HEK293 (cell line): Measurements from ENCODE around the gene MLX.

ENCODE experiments used
- HIC1 ChIP-seq: fragments of 450-650 bp; formaldehyde crosslinking; IDR thresholded peaks from 2 replicates; pipeline ENCODE4 v1.5.1; 2016; ENCODE audit warnings: missing biosample characterization, missing genetic modification characterization
- HOXC10 ChIP-seq: sonication (generic); formaldehyde crosslinking; IDR thresholded peaks from 2 replicates; pipeline ENCODE4 v1.8.1; 2023; ENCODE audit warnings: mild to moderate bottlenecking, missing genetic modification reagents
- KLF10 ChIP-seq: fragments of 450-650 bp; IDR thresholded peaks from 2 replicates; pipeline ENCODE4 v1.5.1; 2018; ENCODE audit warnings: missing biosample characterization, mild to moderate bottlenecking, missing genetic modification characterization
- KLF16 ChIP-seq: fragments of 450-650 bp; formaldehyde crosslinking; IDR thresholded peaks from 2 replicates; pipeline ENCODE4 v1.5.1; 2017; ENCODE audit warnings: missing biosample characterization, missing genetic modification characterization
- KLF8 ChIP-seq: fragments of 450-650 bp; formaldehyde crosslinking; IDR thresholded peaks from 2 replicates; pipeline ENCODE4 v1.5.1; 2016; ENCODE audit warnings: missing biosample characterization, missing genetic modification characterization
- KLF9 ChIP-seq: fragments of 450-650 bp; formaldehyde crosslinking; IDR thresholded peaks from 2 replicates; pipeline ENCODE4 v1.5.1; 2016; ENCODE audit warnings: missing biosample characterization, missing genetic modification characterization, low read depth
- SP2 ChIP-seq: fragments of 450-650 bp; formaldehyde crosslinking; IDR thresholded peaks from 2 replicates; pipeline ENCODE4 v1.5.1; 2016; ENCODE audit warnings: missing biosample characterization, missing genetic modification characterization
- TRIM28 ChIP-seq: IDR thresholded peaks from 2 replicates; pipeline ENCODE4 v1.6.1; 2011; ENCODE audit warnings: low read length, control low read depth, borderline replicate concordance
- ZBTB26 ChIP-seq: fragments of 450-650 bp; formaldehyde crosslinking; optimal IDR thresholded peaks from 2 replicates; pipeline ENCODE3; 2016; ENCODE audit warnings: missing biosample characterization, mild to moderate bottlenecking, missing genetic modification characterization
- ZFHX2 ChIP-seq: fragments of 450-650 bp; formaldehyde crosslinking; conservative IDR thresholded peaks from 2 replicates; pipeline ENCODE4 v1.5.1; 2016; ENCODE audit warnings: missing biosample characterization, missing genetic modification characterization
- ZIC2 ChIP-seq: fragments of 450-650 bp; formaldehyde crosslinking; IDR thresholded peaks from 2 replicates; pipeline ENCODE4 v1.5.1; 2016; ENCODE audit warnings: missing biosample characterization, missing genetic modification characterization
- ZNF112 ChIP-seq: fragments of 450-650 bp; formaldehyde crosslinking; IDR thresholded peaks from 2 replicates; pipeline ENCODE4 v1.5.0; 2017; ENCODE audit warnings: missing biosample characterization, missing genetic modification characterization
- ZNF155 ChIP-seq: fragments of 450-650 bp; formaldehyde crosslinking; IDR thresholded peaks from 2 replicates; pipeline ENCODE4 v1.5.1; 2016; ENCODE audit warnings: missing biosample characterization, missing genetic modification characterization
- ZNF239 ChIP-seq: fragments of 450-650 bp; formaldehyde crosslinking; IDR thresholded peaks from 2 replicates; pipeline ENCODE4 v1.5.1; 2016; ENCODE audit warnings: missing biosample characterization, missing genetic modification characterization
- ZNF24 ChIP-seq: fragments of 450-650 bp; formaldehyde crosslinking; IDR thresholded peaks from 2 replicates; pipeline ENCODE4 v1.5.1; 2016; ENCODE audit warnings: missing biosample characterization, missing genetic modification characterization
- ZNF266 ChIP-seq: fragments of 450-650 bp; formaldehyde crosslinking; IDR thresholded peaks from 2 replicates; pipeline ENCODE4 v1.5.1; 2016; ENCODE audit warnings: missing biosample characterization, missing genetic modification characterization, low read depth
- ZNF302 ChIP-seq: fragments of 450-650 bp; formaldehyde crosslinking; IDR thresholded peaks from 2 replicates; pipeline ENCODE4 v1.5.1; 2016; ENCODE audit warnings: missing biosample characterization, missing genetic modification characterization, low read depth
- ZNF37A ChIP-seq: fragments of 450-650 bp; IDR thresholded peaks from 2 replicates; pipeline ENCODE4 v1.5.1; 2018; ENCODE audit warnings: missing biosample characterization, missing genetic modification characterization
- ZNF391 ChIP-seq: fragments of 450-650 bp; formaldehyde crosslinking; IDR thresholded peaks from 2 replicates; pipeline ENCODE4 v1.5.1; 2016; ENCODE audit warnings: low read depth, missing biosample characterization, missing genetic modification characterization, borderline replicate concordance
- ZNF394 ChIP-seq: fragments of 450-650 bp; formaldehyde crosslinking; IDR thresholded peaks from 2 replicates; pipeline ENCODE4 v1.5.1; 2016; ENCODE audit warnings: missing biosample characterization, missing genetic modification characterization, mild to moderate bottlenecking, moderate library complexity, borderline replicate concordance
- ZNF518A ChIP-seq: fragments of 450-650 bp; formaldehyde crosslinking; conservative IDR thresholded peaks from 2 replicates; pipeline ENCODE4 v1.5.1; 2016; ENCODE audit warnings: low read depth, missing biosample characterization, missing genetic modification characterization
- ZNF610 ChIP-seq: fragments of 450-650 bp; formaldehyde crosslinking; IDR thresholded peaks from 2 replicates; pipeline ENCODE4 v1.5.1; 2016; ENCODE audit warnings: missing biosample characterization, missing genetic modification characterization, borderline replicate concordance
- ZNF776 ChIP-seq: fragments of 450-650 bp; formaldehyde crosslinking; IDR thresholded peaks from 2 replicates; pipeline ENCODE4 v1.5.0; 2017; ENCODE audit warnings: missing biosample characterization, missing genetic modification characterization, borderline replicate concordance
- ZNF791 ChIP-seq: fragments of 450-650 bp; formaldehyde crosslinking; IDR thresholded peaks from 2 replicates; pipeline ENCODE4 v1.5.1; 2016; ENCODE audit warnings: missing biosample characterization, missing genetic modification characterization
- ZNF843 ChIP-seq: fragments of 450-650 bp; formaldehyde crosslinking; IDR thresholded peaks from 2 replicates; pipeline ENCODE4 v1.5.1; 2016; ENCODE audit warnings: missing biosample characterization, missing genetic modification characterization
- TF ChIP-seq, protein P1 (sequence below): fragments of 450-650 bp; formaldehyde crosslinking; IDR thresholded peaks from 2 replicates; pipeline ENCODE4 v1.5.1; 2016; ENCODE audit warnings: missing biosample characterization, missing genetic modification characterization
- TF ChIP-seq, protein P2 (sequence below): IDR thresholded peaks from 2 replicates; pipeline ENCODE4 v1.6.1; 2011; ENCODE audit warnings: mild to moderate bottlenecking, low read depth, low read length, borderline replicate concordance
- TF ChIP-seq, protein P3 (sequence below): fragments of 450-650 bp; formaldehyde crosslinking; IDR thresholded peaks from 2 replicates; pipeline ENCODE4 v1.5.1; 2016; ENCODE audit warnings: missing biosample characterization, missing genetic modification characterization

Gene MLX

DNA sequence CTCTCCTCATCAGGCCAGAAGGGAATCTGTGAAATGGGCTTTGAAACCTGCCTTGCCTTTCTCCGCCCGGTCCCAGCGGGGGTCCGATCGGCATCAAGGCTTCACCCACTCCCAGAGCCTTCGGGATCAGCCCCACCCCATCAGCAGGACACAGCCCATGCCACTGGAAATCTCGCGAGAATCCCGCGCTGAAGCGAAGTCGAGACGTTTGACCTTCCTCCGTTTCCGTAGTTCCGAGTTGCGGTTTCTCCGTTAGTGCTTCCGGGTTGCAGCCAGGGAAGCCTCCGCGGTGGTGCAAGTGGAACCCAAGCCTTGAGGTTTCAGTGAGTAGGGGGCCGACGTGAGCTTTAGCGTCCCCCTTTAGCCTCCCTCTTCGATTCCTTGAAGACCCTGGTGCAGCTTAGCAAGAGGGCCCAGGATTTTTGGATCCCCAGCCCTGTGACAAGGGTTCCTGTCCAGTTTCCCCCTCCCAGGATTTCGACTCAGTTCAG lies 5.0 kb upstream of the MLX start, which contains the start of gene COASY (continued):
- TF ChIP-seq ZNF394 (peak; percentile 56), ZNF776 (tag by site-specific recombination) (no peak), HOXC10 (CRISPR knock-in tag) (no peak), ZNF239 (no peak), TRIM28 (0 out of 2 replicates have a peak, but pooled peaks have one; percentile 74), ZBTB26 (tag by site-specific recombination) (peak; percentile 27), ZIC2 (tag by site-specific recombination) (peak; percentile 77), HIC1 (peak; percentile 62; the same call in 1 of the 2 replicates), ZNF791 (no peak), ZNF302 (no peak), ZNF24 (peak; percentile 16; the same call in 1 of the 2 replicates), KLF9 (tag by site-specific recombination) (no peak; the same call in 1 of the 2 replicates), ZNF610 (tag by site-specific recombination) (peak; percentile 39; the same call in 1 of the 2 replicates), ZNF518A (tag by site-specific recombination) (peak; percentile 95), ZNF37A (tag by site-specific recombination) (no peak), ZNF155 (no peak), ZNF266 (tag by site-specific recombination) (no peak), KLF16 (peak; percentile 96), SP2 (peak; percentile 85), ZNF112 (tag by site-specific recombination) (no peak), KLF8 (tag by site-specific recombination) (peak; percentile 92), KLF10 (tag by site-specific recombination) (peak; percentile 62; the same call in 1 of the 2 replicates), ZFHX2 (peak; percentile 34; the same call in 1 of the 2 replicates), ZNF391 (tag by site-specific recombination) (no peak), ZNF843 (tag by site-specific recombination) (0 out of 2 replicates have a peak, but pooled peaks have one; percentile 46)
- TF ChIP-seq, protein P1, sequence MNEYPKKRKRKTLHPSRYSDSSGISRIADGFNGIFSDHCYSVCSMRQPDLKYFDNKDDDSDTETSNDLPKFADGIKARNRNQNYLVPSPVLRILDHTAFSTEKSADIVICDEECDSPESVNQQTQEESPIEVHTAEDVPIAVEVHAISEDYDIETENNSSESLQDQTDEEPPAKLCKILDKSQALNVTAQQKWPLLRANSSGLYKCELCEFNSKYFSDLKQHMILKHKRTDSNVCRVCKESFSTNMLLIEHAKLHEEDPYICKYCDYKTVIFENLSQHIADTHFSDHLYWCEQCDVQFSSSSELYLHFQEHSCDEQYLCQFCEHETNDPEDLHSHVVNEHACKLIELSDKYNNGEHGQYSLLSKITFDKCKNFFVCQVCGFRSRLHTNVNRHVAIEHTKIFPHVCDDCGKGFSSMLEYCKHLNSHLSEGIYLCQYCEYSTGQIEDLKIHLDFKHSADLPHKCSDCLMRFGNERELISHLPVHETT (tag by site-specific recombination) = peak; percentile 78
- TF ChIP-seq, protein P2, sequence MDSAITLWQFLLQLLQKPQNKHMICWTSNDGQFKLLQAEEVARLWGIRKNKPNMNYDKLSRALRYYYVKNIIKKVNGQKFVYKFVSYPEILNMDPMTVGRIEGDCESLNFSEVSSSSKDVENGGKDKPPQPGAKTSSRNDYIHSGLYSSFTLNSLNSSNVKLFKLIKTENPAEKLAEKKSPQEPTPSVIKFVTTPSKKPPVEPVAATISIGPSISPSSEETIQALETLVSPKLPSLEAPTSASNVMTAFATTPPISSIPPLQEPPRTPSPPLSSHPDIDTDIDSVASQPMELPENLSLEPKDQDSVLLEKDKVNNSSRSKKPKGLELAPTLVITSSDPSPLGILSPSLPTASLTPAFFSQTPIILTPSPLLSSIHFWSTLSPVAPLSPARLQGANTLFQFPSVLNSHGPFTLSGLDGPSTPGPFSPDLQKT = no peak
- TF ChIP-seq, protein P3, sequence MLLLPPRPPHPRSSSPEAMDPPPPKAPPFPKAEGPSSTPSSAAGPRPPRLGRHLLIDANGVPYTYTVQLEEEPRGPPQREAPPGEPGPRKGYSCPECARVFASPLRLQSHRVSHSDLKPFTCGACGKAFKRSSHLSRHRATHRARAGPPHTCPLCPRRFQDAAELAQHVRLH (tag by site-specific recombination) = peak; percentile 90
